HL-60 (cell line): ENCODE measurements around the gene CCDC57.

Experiments
- DNase-seq, 2 experiments: peaks; one replicate each; pipeline ENCODE4 v3.0.0-alpha.2; 2010 to 2020; ENCODE audit warnings: low read depth in 1 of 2, low spot score in 1 of 2
- H3K27ac ChIP-seq: fragments of 250-450 bp; sonication (Bioruptor Pico); replicated peaks from 2 replicates; pipeline ENCODE4 v1.5.1; 2020; ENCODE audit warnings: mild to moderate bottlenecking, moderate library complexity
- H3K27me3 ChIP-seq: fragments of 250-450 bp; sonication (Bioruptor Pico); 2 replicates; pipeline ENCODE4 v1.5.1; 2021; ENCODE audit warnings: mild to moderate bottlenecking, moderate library complexity; ENCODE audit not compliant: insufficient read depth, poor library complexity, severe bottlenecking
- H3K4me3 ChIP-seq: replicated peaks from 2 replicates; pipeline ENCODE4 v1.5.1; 2011; ENCODE audit warnings: mild to moderate bottlenecking, control low read depth, low read length; ENCODE audit not compliant: insufficient read depth
- GABPA ChIP-seq: IDR thresholded peaks from 2 replicates; pipeline ENCODE4 v1.6.1; 2012; ENCODE audit warnings: low read depth
- POLR2AphosphoS5 ChIP-seq: IDR thresholded peaks from 2 replicates; pipeline ENCODE4 v1.6.1; 2012; ENCODE audit warnings: low read depth
- SPI1 ChIP-seq: IDR thresholded peaks from 2 replicates; pipeline ENCODE4 v1.6.1; 2012; ENCODE audit warnings: low read depth, mild to moderate bottlenecking, borderline replicate concordance
- TF ChIP-seq, protein P1 (sequence below): IDR thresholded peaks from 2 replicates; pipeline ENCODE4 v1.6.1; 2012; ENCODE audit warnings: low read depth; ENCODE audit not compliant: insufficient replicate concordance
- TF ChIP-seq, protein P2 (sequence below): IDR thresholded peaks from one replicate; pipeline ENCODE4 v1.5.1; 2011; ENCODE audit warnings: low read length, control low read depth, inconsistent platforms; ENCODE audit not compliant: insufficient read depth

The CCDC57 gene

DNA sequence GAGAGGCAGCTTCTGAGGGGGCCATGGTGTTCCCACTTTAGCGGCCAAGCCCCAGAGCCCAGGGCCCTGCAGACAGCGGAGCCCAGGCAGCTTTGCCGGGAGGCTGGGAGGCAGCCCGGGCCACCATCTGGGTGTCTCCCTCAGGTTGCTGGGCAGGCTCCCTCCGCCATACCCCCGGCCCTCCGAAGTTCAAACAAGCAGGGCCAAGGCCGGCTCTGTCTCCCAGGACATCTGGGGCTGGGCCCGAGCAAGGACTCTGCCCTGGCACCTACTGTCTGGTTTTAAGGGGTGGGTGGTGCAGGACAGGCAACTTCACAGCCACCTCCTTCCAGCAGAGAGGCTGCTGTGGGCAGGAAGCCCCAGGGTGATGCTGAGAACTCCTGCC is 149.7 kb downstream of the CCDC57 start:
- no peak overlapping the region for H3K4me3 ChIP-seq
- no peak overlapping the region for H3K27ac ChIP-seq
- no peaks in the 10 kb centered on the region for H3K27me3 ChIP-seq
- TF ChIP-seq, protein P1, sequence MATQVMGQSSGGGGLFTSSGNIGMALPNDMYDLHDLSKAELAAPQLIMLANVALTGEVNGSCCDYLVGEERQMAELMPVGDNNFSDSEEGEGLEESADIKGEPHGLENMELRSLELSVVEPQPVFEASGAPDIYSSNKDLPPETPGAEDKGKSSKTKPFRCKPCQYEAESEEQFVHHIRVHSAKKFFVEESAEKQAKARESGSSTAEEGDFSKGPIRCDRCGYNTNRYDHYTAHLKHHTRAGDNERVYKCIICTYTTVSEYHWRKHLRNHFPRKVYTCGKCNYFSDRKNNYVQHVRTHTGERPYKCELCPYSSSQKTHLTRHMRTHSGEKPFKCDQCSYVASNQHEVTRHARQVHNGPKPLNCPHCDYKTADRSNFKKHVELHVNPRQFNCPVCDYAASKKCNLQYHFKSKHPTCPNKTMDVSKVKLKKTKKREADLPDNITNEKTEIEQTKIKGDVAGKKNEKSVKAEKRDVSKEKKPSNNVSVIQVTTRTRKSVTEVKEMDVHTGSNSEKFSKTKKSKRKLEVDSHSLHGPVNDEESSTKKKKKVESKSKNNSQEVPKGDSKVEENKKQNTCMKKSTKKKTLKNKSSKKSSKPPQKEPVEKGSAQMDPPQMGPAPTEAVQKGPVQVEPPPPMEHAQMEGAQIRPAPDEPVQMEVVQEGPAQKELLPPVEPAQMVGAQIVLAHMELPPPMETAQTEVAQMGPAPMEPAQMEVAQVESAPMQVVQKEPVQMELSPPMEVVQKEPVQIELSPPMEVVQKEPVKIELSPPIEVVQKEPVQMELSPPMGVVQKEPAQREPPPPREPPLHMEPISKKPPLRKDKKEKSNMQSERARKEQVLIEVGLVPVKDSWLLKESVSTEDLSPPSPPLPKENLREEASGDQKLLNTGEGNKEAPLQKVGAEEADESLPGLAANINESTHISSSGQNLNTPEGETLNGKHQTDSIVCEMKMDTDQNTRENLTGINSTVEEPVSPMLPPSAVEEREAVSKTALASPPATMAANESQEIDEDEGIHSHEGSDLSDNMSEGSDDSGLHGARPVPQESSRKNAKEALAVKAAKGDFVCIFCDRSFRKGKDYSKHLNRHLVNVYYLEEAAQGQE: no peak
- DNase-seq: no peak

- no peak for DNase-seq
- H3K27ac ChIP-seq: no peak overlapping the region
- TF ChIP-seq POLR2AphosphoS5 (no peak), GABPA (no peak), SPI1 (no peak)
- TF ChIP-seq, protein P1: no peak
- TF ChIP-seq, protein P2, sequence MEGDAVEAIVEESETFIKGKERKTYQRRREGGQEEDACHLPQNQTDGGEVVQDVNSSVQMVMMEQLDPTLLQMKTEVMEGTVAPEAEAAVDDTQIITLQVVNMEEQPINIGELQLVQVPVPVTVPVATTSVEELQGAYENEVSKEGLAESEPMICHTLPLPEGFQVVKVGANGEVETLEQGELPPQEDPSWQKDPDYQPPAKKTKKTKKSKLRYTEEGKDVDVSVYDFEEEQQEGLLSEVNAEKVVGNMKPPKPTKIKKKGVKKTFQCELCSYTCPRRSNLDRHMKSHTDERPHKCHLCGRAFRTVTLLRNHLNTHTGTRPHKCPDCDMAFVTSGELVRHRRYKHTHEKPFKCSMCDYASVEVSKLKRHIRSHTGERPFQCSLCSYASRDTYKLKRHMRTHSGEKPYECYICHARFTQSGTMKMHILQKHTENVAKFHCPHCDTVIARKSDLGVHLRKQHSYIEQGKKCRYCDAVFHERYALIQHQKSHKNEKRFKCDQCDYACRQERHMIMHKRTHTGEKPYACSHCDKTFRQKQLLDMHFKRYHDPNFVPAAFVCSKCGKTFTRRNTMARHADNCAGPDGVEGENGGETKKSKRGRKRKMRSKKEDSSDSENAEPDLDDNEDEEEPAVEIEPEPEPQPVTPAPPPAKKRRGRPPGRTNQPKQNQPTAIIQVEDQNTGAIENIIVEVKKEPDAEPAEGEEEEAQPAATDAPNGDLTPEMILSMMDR: no peak
Observed at GRCh38 chr17:82062076-82062983, 150.3 kb downstream of the CCDC57 start.

DNA sequence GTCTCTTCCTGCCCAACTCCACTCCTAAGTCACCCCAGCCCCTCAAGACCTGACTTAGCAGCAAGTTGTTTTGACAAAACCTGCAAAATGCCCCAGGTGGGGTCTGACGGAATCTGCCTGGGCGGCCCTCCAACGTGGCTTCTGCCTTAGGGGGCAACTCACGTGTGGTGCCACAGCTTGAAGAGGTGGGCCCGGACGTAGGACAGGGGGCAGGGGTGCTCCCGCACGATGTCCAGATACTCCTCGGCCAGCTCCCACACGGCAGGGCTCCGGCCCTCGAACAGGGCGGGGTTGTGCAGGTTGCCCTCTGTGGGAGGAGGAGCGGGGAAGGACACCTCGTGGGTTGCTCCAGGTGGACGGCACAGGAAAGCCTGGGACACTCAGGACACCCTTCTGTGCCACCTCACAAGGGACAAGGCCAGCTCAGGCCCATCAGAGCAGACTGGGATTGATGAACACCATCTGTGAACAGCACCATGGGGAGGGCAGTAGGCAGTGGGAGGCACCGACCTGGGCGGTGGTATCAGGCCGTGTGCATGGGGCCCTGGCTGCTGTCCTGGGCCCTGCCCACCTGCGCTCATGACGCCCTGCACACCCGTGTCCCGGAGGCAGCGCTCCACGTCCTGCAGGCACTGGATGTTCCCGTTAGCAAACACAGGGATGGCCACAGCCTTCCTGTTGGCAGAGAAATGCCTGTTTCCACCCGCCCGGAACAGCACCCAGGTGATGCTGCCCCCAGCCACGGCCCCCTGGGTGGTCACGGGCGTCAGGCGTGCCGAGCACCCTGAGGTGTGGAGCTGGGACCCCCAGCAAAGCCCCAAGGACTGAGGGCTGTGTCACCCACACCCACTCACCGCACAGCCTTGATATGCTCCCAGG is 151.4 kb downstream of the CCDC57 start:
- Histone ChIP-seq H3K27me3 (no peaks in the 10 kb centered on the region), H3K27ac (no peak overlapping the region), H3K4me3 (no peak overlapping the region)
- TF ChIP-seq, protein P2: no peak
- TF ChIP-seq, protein P1: no peak
- no peak; the same call in 1 of the 2 replicates for TF ChIP-seq POLR2AphosphoS5
- TF ChIP-seq SPI1: no peak
- TF ChIP-seq GABPA: no peak
- no peak for DNase-seq

More at GRCh38 chr17:82062076-82062983, 150.3 kb downstream of the CCDC57 start:
- H3K27me3 ChIP-seq: no peaks in the 10 kb centered on the region
- H3K4me3 ChIP-seq: no peak overlapping the region
